ENCODE results near the gene PALLD. TPM values are rescaled to one million over a fixed set of nuclear protein-coding genes. Genes with fewer than 3 reads are reported as not detected.

PALLD gene
- total and polyA plus RNA-seq, 2 donors (not counting 3 experiments of a cell fraction or from before 2014, with no cell fraction given), result 13.4 to 48.2 TPM

DNA sequence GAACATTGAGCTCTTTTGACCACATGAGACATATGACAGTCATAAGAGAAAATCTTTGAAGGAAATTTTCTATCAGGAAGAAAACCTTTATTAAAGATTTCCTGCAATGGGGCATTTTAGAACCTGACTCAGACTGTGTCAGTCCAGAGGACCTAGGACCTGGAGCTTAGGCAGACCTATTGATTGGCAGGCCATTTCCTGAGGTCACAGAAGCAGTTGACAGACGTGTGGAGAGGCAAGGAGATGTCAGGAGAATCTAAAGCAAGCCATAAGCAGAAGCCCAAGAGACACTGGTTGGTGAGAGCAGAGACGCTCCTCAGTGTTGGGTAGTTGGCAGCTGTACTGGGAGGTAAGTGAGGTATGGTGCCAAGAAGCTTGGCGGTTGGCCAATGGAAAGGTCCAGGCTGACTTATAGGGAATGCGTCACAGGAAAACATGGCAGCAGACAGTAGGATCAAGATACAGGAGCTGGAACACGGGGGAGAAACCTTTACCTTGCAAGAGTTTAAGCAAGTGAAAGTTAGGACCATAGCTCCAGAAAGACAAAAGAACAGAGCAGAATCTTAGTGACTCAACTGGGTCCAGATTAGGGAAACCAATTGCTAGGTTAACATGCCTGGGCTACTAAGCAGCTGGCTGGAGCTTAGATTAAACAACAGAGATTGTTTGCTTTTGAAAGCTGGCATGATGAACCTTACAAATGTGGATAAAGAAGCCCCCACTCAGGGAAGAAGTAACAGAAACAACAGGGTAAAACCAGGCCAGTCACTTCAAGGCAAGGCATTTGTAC, 18.6 kb downstream of the PALLD start:
- ChIA-PET CTCF (interaction anchor here (1.0 to 3.7 kb wide), 23 partner anchors 9 to 407 kb away, joined by 3 to 53 read pairs (median 5); no protein-coding TSS in a partner anchor), POLR2A (no interaction called here)
- Histone ChIP-seq H3K9ac (replicated peaks; ENCODE audit: extremely low read depth, insufficient read depth, low read length) (no peak overlapping the region), H3K36me3 (ENCODE audit: control insufficient read depth in 2 of 2, extremely low read depth in 1 of 2, insufficient read depth in 2 of 2, low read length in 2 of 2) (no peaks in the 10 kb centered on the region), H3K4me3 (replicated peaks in 1 of 3; ENCODE audit: insufficient read depth in 1 of 3, low read depth in 1 of 3, low read length in 3 of 3) (no peak overlapping the region), H2AFZ (ENCODE audit: low read depth, low read length) (no peak overlapping the region), H3K27me3 (ENCODE audit: control insufficient read depth in 2 of 2, insufficient read depth in 2 of 2, low read length in 2 of 2) (no peaks in the 10 kb centered on the region), H3K4me1 (ENCODE audit: control insufficient read depth, extremely low read depth, insufficient read depth, low read length) (no peaks in the 10 kb centered on the region), H3K4me2 (ENCODE audit: insufficient read depth, low read length) (no peak overlapping the region), H3K79me2 (ENCODE audit: control insufficient read depth, insufficient read depth, low read length) (no peaks in the 10 kb centered on the region), H3K27ac (ENCODE audit: insufficient read depth, low read depth, low read length) (no peak overlapping the region), H3K9me1 (replicated peaks; ENCODE audit: control insufficient read depth, extremely low read depth, insufficient read depth, low read length) (no peaks in the 10 kb centered on the region), H3K9me3 (replicated peaks; ENCODE audit: control insufficient read depth, insufficient read depth, low read length) (no peaks in the 10 kb centered on the region), H4K20me1 (replicated peaks; ENCODE audit: control insufficient read depth, extremely low read depth, insufficient read depth, low read length) (no peaks in the 10 kb centered on the region)
- TF ChIP-seq POLR2A (IDR thresholded peaks at IDR 0.05; ENCODE audit: low read depth, low read length) (no peak), GATA2 (IDR thresholded peaks at IDR 0.05; ENCODE audit: insufficient read depth, insufficient read length, low read depth, low read length) (no peak), POLR2AphosphoS5 (IDR thresholded peaks at IDR 0.05; ENCODE audit: insufficient read depth, low read depth, low read length) (no peak), MAX (IDR thresholded peaks at IDR 0.05; ENCODE audit: insufficient read depth, insufficient read length) (no peak), MYC (IDR thresholded peaks at IDR 0.05; ENCODE audit: low read depth, low read length) (no peak), JUN (IDR thresholded peaks at IDR 0.05; ENCODE audit: borderline replicate concordance, insufficient read depth, insufficient read length, low read depth) (no peak), FOS (IDR thresholded peaks at IDR 0.05; ENCODE audit: borderline replicate concordance, insufficient read depth, low read length) (no peak)
- intact Hi-C loops (cut with micrococcal nuclease), result loop anchor here (2.0 to 10.0 kb wide), 2 partner anchors 39 to 969 kb away; no protein-coding TSS in a partner anchor
- no TSS peak for BruUV-seq (replicated peaks)
- peak; percentile 42 for FAIRE-seq
- dilution Hi-C loops (cut with MboI; ENCODE audit: extremely low pct_ligation_motif_present, low sequenced_read_pairs), result loop anchor here (25.0 kb wide), 1 partner anchor 397 kb away; no protein-coding TSS in a partner anchor
- DNase-seq (ENCODE audit: low read depth, low spot score), result peak; percentile 20

Measured in endothelial cell of umbilical vein (primary cell).